GM19468 (cell line): ENCODE measurements around the gene IFI16.
"Not testable (repeated sequence)": the region's sequence is repeated elsewhere in the genome, so short reads cannot be mapped to it uniquely, and the experiment has no call there.

Source experiments
- ATAC-seq: cut with Tn5 transposase; IDR thresholded peaks from one replicate; pipeline ENCODE4 v1.9.1; 2021; ENCODE audit warnings: mild to moderate bottlenecking, moderate library complexity, moderate number of reproducible peaks; ENCODE audit not compliant: unreplicated experiment; ENCODE audit errors: extremely low read depth

The IFI16 gene

GRCh38 chr1:159090286-159091179 lies 80.8 kb downstream of the IFI16 start:
- no peak for ATAC-seq

- no peak for ATAC-seq
Observed at GRCh38 chr1:159091180-159091560, 81.5 kb downstream of the IFI16 start.

DNA sequence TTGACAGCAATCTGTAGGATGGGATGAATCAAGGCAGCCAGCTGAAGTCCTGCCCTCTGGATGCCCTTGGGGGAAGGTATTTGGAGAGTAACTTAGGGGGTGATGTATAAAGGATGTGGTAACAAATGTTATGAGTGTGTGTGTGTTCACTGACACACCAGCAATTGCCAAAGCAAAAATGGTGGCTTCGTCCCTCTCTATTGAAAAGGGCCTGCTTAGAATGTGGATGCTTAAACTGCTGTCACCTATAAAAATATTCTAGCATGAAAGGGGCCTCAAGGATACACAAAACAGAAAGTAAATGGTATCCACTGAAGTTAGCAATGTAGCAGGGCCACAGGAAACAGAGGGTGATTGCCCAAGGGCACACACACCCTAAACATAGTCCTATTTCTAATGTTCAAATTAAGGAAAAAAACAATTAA lies 81.9 kb downstream of the IFI16 start:
- no peak for ATAC-seq

- ATAC-seq = no peak
Observed at GRCh38 chr1:159092036-159092760, 82.5 kb downstream of the IFI16 start.

GRCh38 chr1:159098596-159098995 lies 88.9 kb downstream of the IFI16 start:
- ATAC-seq = no peak

DNA sequence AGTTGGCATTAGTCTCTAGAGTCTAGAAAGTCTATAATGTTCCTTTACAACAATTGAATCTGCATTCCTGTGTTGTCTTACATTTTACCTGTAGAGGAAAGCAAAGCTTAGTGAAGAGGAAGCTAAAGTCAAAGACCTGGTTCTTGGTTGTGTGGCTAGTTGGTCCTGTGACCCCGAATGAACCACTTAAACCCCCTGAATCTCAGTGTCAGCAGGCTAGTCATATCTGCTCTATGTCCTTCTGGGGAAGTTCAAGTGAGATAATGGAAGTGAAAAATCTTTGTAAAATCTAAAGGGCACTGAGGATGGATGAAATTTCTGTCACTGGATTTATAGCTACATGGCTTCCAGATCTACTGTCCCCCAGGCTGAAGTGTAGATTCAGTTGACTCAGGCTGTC lies 90.9 kb downstream of the IFI16 start:
- no peak for ATAC-seq

GRCh38 chr1:159103021-159103420 lies 93.3 kb downstream of the IFI16 start:
- not testable (repeated sequence) for ATAC-seq
